NCI-H2196 (cell line): ENCODE data around the gene KIAA1328.

Source experiments
- DNase-seq: peaks from one replicate; lab custom pipeline; 2025; ENCODE audit not compliant: unreplicated experiment; lab: John Stamatoyannopoulos, UW

Gene KIAA1328

GRCh38 chr18:37274309-37275236 is 445.6 kb downstream of the KIAA1328 start:
- DNase-seq = no peak

- no peak for DNase-seq
These were observed 446.4 kb downstream of the KIAA1328 start for GRCh38 chr18:37275237-37275741.

- DNase-seq = no peak
These were observed 447.4 kb downstream of the KIAA1328 start for GRCh38 chr18:37276111-37276890.

- DNase-seq = no peak
These were observed 448.9 kb downstream of the KIAA1328 start for GRCh38 chr18:37277804-37278203.
